Neural crest cell (in vitro differentiated cells): ENCODE data around the gene LARP4B. TPM values are rescaled to one million over a fixed set of nuclear protein-coding genes. Genes with fewer than 3 reads are reported as not detected.
"Not testable (repeated sequence)": the region's sequence is repeated elsewhere in the genome, so short reads cannot be mapped to it uniquely, and the experiment has no call there.

Source experiments
- DNase-seq: peaks from one replicate; pipeline ENCODE4 v3.0.0; 2021; ENCODE audit warnings: low read depth, mixed read lengths, low spot score
- H3K27ac Mint-ChIP-seq: one replicate; pipeline ENCODE4 v1.8.0; 2021; ENCODE audit warnings: mild to moderate bottlenecking, mixed read lengths; ENCODE audit not compliant: unreplicated experiment
- H3K27me3 Mint-ChIP-seq: 2 replicates; pipeline ENCODE4 v1.8.0; 2021; ENCODE audit warnings: low read depth, mild to moderate bottlenecking, mixed read lengths
- H3K36me3 Mint-ChIP-seq: 2 replicates; pipeline ENCODE4 v1.8.0; 2021; ENCODE audit warnings: low read depth, mild to moderate bottlenecking, mixed read lengths
- H3K4me1 Mint-ChIP-seq: 2 replicates; pipeline ENCODE4 v1.8.0; 2021; ENCODE audit warnings: mixed read lengths
- H3K4me3 Mint-ChIP-seq: one replicate; pipeline ENCODE4 v1.8.0; 2021; ENCODE audit warnings: mild to moderate bottlenecking, mixed read lengths
- H3K9me3 Mint-ChIP-seq: 2 replicates; pipeline ENCODE4 v1.8.0; 2021; ENCODE audit warnings: mixed read lengths
- total RNA-seq: library from RNA; stranded (reverse); gene quantifications from 2 replicates; pipeline ENCODE4 v1.2.1, GENCODE V29; 2021
- TF ChIP-seq, protein P1 (sequence below): fragments of 200-600 bp; sonication (generic); conservative IDR thresholded peaks from 2 replicates; pipeline ENCODE4 v1.5.0; 2021; ENCODE audit warnings: antibody characterized with exemption, mild to moderate bottlenecking

The LARP4B gene
- total RNA-seq, 1 donor from 2014 or later, result 75.4 TPM

DNA sequence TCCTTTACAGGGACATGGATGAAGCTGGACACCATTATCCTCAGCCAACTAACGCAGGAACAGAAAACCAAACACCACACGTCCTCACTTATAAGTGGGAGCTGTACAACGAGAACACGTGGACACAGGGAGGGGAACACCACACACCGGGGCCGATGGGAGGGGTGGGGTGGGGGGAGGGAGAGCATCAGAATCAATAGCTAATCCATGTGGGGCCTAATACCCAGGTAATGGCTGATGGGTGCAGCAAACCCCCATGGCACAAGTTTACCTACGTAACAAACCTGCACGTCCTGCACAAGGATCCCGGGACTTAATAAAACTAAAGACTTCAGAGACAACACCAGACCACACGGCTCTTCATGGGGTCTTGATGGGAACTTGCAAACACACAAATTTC, 159.9 kb downstream of the LARP4B start:
- Mint-ChIP-seq H3K27ac (no peak overlapping the region), H3K27me3 (no peaks in the 10 kb centered on the region), H3K36me3 (peaks cover 3% of the 10 kb centered on the region), H3K9me3 (peaks cover 8% of the 10 kb centered on the region), H3K4me3 (no peak overlapping the region), H3K4me1 (no peaks in the 10 kb centered on the region)
- TF ChIP-seq, protein P1, sequence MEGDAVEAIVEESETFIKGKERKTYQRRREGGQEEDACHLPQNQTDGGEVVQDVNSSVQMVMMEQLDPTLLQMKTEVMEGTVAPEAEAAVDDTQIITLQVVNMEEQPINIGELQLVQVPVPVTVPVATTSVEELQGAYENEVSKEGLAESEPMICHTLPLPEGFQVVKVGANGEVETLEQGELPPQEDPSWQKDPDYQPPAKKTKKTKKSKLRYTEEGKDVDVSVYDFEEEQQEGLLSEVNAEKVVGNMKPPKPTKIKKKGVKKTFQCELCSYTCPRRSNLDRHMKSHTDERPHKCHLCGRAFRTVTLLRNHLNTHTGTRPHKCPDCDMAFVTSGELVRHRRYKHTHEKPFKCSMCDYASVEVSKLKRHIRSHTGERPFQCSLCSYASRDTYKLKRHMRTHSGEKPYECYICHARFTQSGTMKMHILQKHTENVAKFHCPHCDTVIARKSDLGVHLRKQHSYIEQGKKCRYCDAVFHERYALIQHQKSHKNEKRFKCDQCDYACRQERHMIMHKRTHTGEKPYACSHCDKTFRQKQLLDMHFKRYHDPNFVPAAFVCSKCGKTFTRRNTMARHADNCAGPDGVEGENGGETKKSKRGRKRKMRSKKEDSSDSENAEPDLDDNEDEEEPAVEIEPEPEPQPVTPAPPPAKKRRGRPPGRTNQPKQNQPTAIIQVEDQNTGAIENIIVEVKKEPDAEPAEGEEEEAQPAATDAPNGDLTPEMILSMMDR, result no peak
- no peak for DNase-seq

DNA sequence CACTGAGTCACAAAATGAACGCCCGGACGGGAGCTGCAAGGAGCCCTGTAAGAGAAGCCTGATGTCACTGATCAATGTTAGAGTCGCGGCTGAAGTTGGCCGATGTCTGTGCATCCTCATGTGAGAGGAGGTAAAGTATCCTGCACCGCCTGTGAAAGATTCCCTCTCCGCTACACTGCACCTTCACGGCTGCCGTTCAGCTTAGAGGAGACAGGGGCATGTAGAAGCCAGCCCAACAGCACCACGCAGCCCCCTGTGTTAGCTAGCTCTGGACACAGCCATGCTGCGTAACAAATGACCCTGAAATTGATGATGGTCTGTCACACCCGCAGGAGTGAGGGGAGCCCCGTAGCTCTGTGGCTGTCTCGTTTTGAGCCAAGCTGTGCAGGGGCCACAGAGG, 160.5 kb downstream of the LARP4B start:
- Mint-ChIP-seq H3K36me3 (peaks cover 3% of the 10 kb centered on the region), H3K4me3 (no peak overlapping the region), H3K4me1 (no peaks in the 10 kb centered on the region), H3K27me3 (no peaks in the 10 kb centered on the region), H3K27ac (no peak overlapping the region), H3K9me3 (peaks cover 10% of the 10 kb centered on the region)
- TF ChIP-seq, protein P1, result no peak
- no peak for DNase-seq

DNA sequence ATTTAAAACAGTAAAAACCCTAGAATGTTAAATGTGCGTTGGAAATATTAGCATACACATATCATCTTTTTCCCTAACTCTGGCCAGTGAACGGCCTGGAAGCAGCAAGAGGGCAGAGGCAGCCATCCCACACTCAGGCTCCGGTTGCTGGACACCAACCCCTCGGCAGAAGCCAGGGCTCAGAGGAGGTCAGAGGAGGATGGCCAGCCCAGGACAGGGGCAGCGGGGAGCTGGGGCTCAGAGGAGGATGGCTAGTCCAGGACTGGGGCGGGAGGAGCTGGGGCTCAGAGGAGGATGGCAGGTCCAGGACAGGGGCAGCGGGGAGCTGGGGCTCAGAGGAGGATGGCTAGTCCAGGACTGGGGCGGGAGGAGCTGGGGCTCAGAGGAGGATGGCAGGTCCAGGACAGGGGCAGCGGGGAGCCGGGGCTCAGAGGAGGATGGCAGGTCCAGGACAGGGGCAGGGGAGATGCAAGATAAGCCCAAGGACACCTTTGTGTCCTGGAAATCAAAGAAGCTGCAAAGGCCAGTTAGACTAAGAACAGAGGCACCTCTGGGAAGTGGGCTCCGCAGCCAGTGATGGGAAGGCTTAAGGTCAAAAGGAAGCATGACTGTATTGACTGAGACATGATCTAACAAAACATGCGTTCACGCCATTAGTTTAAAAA, 161.3 kb downstream of the LARP4B start:
- H3K36me3 Mint-ChIP-seq, H3K9me3 Mint-ChIP-seq, H3K4me1 Mint-ChIP-seq: not testable (repeated sequence)

DNA sequence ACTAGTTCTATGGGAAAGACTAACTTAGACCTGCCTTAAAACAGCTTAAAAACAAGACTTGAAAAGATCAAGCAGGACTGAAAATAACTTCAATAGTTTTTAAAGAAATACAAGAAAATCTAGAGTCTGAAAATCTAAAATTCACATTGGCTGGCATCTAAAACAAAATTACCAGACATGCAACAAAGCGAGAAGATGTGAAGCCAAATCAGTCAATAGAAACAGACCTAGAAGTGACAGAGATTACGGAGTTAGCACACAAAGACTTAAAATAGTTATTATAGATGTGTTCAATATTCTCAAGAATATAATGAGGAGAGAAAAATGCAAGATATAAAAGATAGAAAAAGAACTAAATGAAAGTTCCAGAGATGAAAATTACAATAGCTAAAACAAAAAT, 163.7 kb downstream of the LARP4B start:
- no peak for DNase-seq
- H3K4me1 Mint-ChIP-seq, result no peaks in the 10 kb centered on the region
- no peak overlapping the region for H3K27ac Mint-ChIP-seq
- H3K4me3 Mint-ChIP-seq, result no peak overlapping the region
- TF ChIP-seq, protein P1, result no peak
- H3K27me3 Mint-ChIP-seq, result peaks cover 4% of the 10 kb centered on the region
- peaks cover 16% of the 10 kb centered on the region for H3K9me3 Mint-ChIP-seq
- H3K36me3 Mint-ChIP-seq, result peaks cover 3% of the 10 kb centered on the region

More for the DNA sequence above, 161.3 kb downstream of the LARP4B start:
- H3K27me3 Mint-ChIP-seq, H3K27ac Mint-ChIP-seq, H3K4me3 Mint-ChIP-seq, DNase-seq: not testable (repeated sequence)

DNA sequence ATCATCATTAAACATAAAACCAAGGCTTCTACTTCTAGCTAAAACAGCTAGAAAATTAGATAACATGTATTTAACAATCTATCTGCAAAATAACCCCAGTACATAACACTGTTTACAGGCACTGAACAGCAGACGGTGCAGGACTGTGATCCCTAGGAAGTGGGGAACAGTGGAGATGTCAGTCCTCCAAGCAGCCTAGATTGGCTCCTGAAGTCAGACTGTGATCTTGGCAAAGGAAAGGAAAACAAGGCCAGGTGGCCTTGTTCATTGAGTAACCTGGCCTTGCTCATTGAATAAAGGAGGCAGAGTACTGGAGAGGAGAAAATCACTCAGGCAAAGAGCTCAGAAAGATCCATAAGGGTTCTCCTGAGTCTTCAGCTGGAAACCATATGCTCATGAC, 164.3 kb downstream of the LARP4B start:
- TF ChIP-seq, protein P1, result no peak
- DNase-seq, result no peak

DNA sequence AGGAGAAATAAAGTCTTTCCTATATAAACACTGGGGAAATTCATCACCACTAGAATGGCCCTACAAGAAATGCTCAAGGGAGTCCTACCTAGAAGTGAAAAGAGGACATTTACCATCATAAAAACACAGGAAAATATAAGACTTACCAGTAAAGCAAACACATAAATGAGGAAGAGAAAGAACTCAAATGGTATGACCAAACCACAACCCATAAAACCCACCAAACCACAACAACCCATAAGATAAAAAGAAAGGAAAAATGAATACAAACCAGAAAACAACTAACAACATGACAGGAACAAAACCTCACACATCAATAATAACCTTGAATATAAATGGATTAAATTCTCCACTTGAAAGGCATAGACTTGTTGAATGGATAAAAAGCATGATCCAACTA, 170.1 kb downstream of the LARP4B start:
- TF ChIP-seq, protein P1, result no peak

More for the DNA sequence above, 164.3 kb downstream of the LARP4B start:
- peaks cover 16% of the 10 kb centered on the region for H3K9me3 Mint-ChIP-seq
- H3K4me1 Mint-ChIP-seq, result no peaks in the 10 kb centered on the region
- no peak overlapping the region for H3K4me3 Mint-ChIP-seq
- H3K27me3 Mint-ChIP-seq, result peaks cover 6% of the 10 kb centered on the region
- peaks cover 3% of the 10 kb centered on the region for H3K36me3 Mint-ChIP-seq
- no peak overlapping the region for H3K27ac Mint-ChIP-seq

More for the DNA sequence above, 170.1 kb downstream of the LARP4B start:
- peaks cover 21% of the 10 kb centered on the region for H3K9me3 Mint-ChIP-seq
- peaks cover 9% of the 10 kb centered on the region for H3K36me3 Mint-ChIP-seq
- H3K27ac Mint-ChIP-seq, result no peak overlapping the region
- no peak for DNase-seq
- no peaks in the 10 kb centered on the region for H3K4me1 Mint-ChIP-seq
- H3K4me3 Mint-ChIP-seq, result no peak overlapping the region
- H3K27me3 Mint-ChIP-seq, result peaks cover 23% of the 10 kb centered on the region
